ENCODE results near the gene UQCR11.

The UQCR11 gene

GRCh38 chr19:1585243-1585580 is 20.1 kb downstream of the UQCR11 start:
- no peak for DNase-seq

- DNase-seq = no peak
Observed at GRCh38 chr19:1584500-1585242, 20.6 kb downstream of the UQCR11 start.

- DNase-seq = no peak
Observed at GRCh38 chr19:1582201-1582600, 23.1 kb downstream of the UQCR11 start.

GRCh38 chr19:1580957-1581356 is 24.3 kb downstream of the UQCR11 start:
- no peak for DNase-seq

- no peak for DNase-seq
Observed at GRCh38 chr19:1580382-1580781, 24.9 kb downstream of the UQCR11 start.

GRCh38 chr19:1579222-1579621 is 26.0 kb downstream of the UQCR11 start:
- no peak for DNase-seq

GRCh38 chr19:1577929-1578618 is 27.2 kb downstream of the UQCR11 start:
- no peak for DNase-seq

GRCh38 chr19:1577090-1577928 is 28.0 kb downstream of the UQCR11 start:
- no peak for DNase-seq

- no peak for DNase-seq
Observed at GRCh38 chr19:1576242-1577089, 28.8 kb downstream of the UQCR11 start.

- DNase-seq = no peak
Observed at GRCh38 chr19:1575323-1576241, 29.7 kb downstream of the UQCR11 start.

GRCh38 chr19:1574354-1575136 is 30.7 kb downstream of the UQCR11 start:
- DNase-seq = no peak

GRCh38 chr19:1572795-1573194 is 32.5 kb downstream of the UQCR11 start:
- no peak for DNase-seq

GRCh38 chr19:1571358-1571757 is 33.9 kb downstream of the UQCR11 start:
- DNase-seq = no peak

- no peak for DNase-seq
Observed at GRCh38 chr19:1570836-1571235, 34.4 kb downstream of the UQCR11 start.

- DNase-seq = no peak
Observed at GRCh38 chr19:1569997-1570396, 35.3 kb downstream of the UQCR11 start.

GRCh38 chr19:1568320-1569019 is 36.8 kb downstream of the UQCR11 start, which contains the start of gene MEX3D:
TSS of gene MEX3D (minus strand) at chr19:1568325. CDS start at chr19:1568058, 267 bp downstream.
- peak; percentile 84 for DNase-seq

- no peak for DNase-seq
Observed at GRCh38 chr19:1567848-1568227, 37.4 kb downstream of the UQCR11 start.

- no peak for DNase-seq
Observed at GRCh38 chr19:1567116-1567847, 38.0 kb downstream of the UQCR11 start.

- DNase-seq = no peak
Observed at GRCh38 chr19:1566392-1567115, 38.7 kb downstream of the UQCR11 start.

All from activated CD8-positive, alpha-beta memory T cell treated with anti-CD3 and anti-CD28 coated beads, Interleukin-2, amount 50 U/mL, for 4 hours (primary cell).